ENCODE measurements around the gene COL5A2.

GRCh38 chr2:189178054-189178453 is 1.5 kb downstream of the COL5A2 start:
- no peak; the same call in 1 of the 2 replicates for TF ChIP-seq CTCF (conservative IDR thresholded peaks at IDR 0.05; ENCODE audit: low read length)
- TF ChIP-seq EZH2phosphoT487 (IDR thresholded peaks at IDR 0.05; ENCODE audit: borderline replicate concordance), result no peak
